Common myeloid progenitor, CD34-positive (primary cell): ENCODE results near the gene NSRP1. TPM values are rescaled to one million over a fixed set of nuclear protein-coding genes. Genes with fewer than 3 reads are reported as not detected.

Experiments used
- CTCF ChIA-PET: fragments of 350-600 bp; sonication (Branson Sonifier 250); formaldehyde crosslinking; loops from one replicate; lab custom pipeline; 2021; ENCODE audit warnings: antibody characterized with exemption; lab: Charles Lee
- POLR2A ChIA-PET: fragments of 350-600 bp; sonication (Branson Sonifier 250); formaldehyde crosslinking; loops from one replicate; lab custom pipeline; 2021; ENCODE audit warnings: antibody characterized with exemption; lab: Charles Lee
- DNase-seq, 3 donors: peaks; one replicate each; pipeline versions ENCODE4 v3.0.0 to v3.0.0-alpha.2; 2013
- H3K27ac ChIP-seq, 2 experiments: 1 replicate in 1 of 2; 2 replicates in 1 of 2; pipeline ENCODE4 v1.7.0; 2013; ENCODE audit warnings: inconsistent platforms in 2 of 2, low read length in 2 of 2, mild to moderate bottlenecking in 2 of 2, low read depth in 1 of 2, moderate library complexity in 1 of 2; ENCODE audit not compliant: severe bottlenecking in 2 of 2, insufficient read depth in 1 of 2, poor library complexity in 1 of 2
- H3K27me3 ChIP-seq, 5 experiments: replicated peaks in 2 of 5; 1 replicate in 3 of 5; 2 replicates in 2 of 5; pipeline versions ENCODE4 v1.6.1 to v1.7.0; 2013; ENCODE audit warnings: low read length in 4 of 5, mild to moderate bottlenecking in 2 of 5, moderate library complexity in 2 of 5, inconsistent platforms in 1 of 5; ENCODE audit not compliant: insufficient read depth in 5 of 5, control insufficient read depth in 4 of 5
- H3K36me3 ChIP-seq, 4 experiments: 1 replicate in 2 of 4; 2 replicates in 2 of 4; pipeline versions ENCODE4 v1.6.1 to v1.7.0; 2013; ENCODE audit warnings: low read length in 3 of 4, control low read depth in 1 of 4, mild to moderate bottlenecking in 1 of 4; ENCODE audit not compliant: control insufficient read depth in 4 of 4, insufficient read depth in 4 of 4
- H3K4me1 ChIP-seq, 4 experiments: 1 replicate in 3 of 4; 2 replicates in 1 of 4; pipeline versions ENCODE4 v1.6.1 to v1.7.1; 2013; ENCODE audit warnings: low read length in 3 of 4, mild to moderate bottlenecking in 3 of 4, control low read depth in 1 of 4, inconsistent platforms in 1 of 4, moderate library complexity in 1 of 4; ENCODE audit not compliant: control insufficient read depth in 4 of 4, insufficient read depth in 4 of 4; ENCODE audit errors: control extremely low read depth in 1 of 4
- H3K4me3 ChIP-seq, 7 experiments: 1 replicate in 4 of 7; 2 replicates in 3 of 7; pipeline versions ENCODE4 v1.5.1 to v1.7.0; 2013; ENCODE audit warnings: mild to moderate bottlenecking in 7 of 7, low read length in 6 of 7, moderate library complexity in 6 of 7, inconsistent platforms in 2 of 7, low read depth in 2 of 7, control low read depth in 1 of 7; ENCODE audit not compliant: insufficient read depth in 4 of 7, control insufficient read depth in 1 of 7; ENCODE audit errors: extremely low read depth in 1 of 7
- H3K9me3 ChIP-seq, 5 experiments: 1 replicate in 4 of 5; 2 replicates in 1 of 5; pipeline versions ENCODE4 v1.6.1 to v1.7.1; 2013; ENCODE audit warnings: low read length in 4 of 5, mild to moderate bottlenecking in 2 of 5, inconsistent platforms in 1 of 5, low read depth in 1 of 5, moderate library complexity in 1 of 5; ENCODE audit not compliant: control insufficient read depth in 4 of 5, insufficient read depth in 2 of 5; ENCODE audit errors: control extremely low read depth in 1 of 5
- WGBS: methylation state at CpG from one replicate; pipeline ENCODE4 v1.1.5; 2013; ENCODE audit not compliant: insufficient coverage; 5-methylcytosine and 5-hydroxymethylcytosine counted together
- polyA plus RNA-seq: library from polyadenylated mRNA; unstranded; fragments of 120-200 nt; gene quantifications from one replicate; pipeline ENCODE4 v1.2.1, GENCODE V29; 2013

The NSRP1 gene
- polyA plus RNA-seq, result 28.1 TPM

- WGBS, result under 1% methylated on average over 42 of the region's 47 CpGs
- Histone ChIP-seq H3K4me3 (peak within 1 kb of the TSS; percentile 87 to 100 (median 93)), H3K36me3 (peaks cover 0 to 10% (median 4%) of the 10 kb centered on the region in 4 experiments), H3K27me3 (no peaks in the 10 kb centered on the region), H3K27ac (peak within 1 kb of the TSS; percentile 99), H3K4me1 (peaks cover 5 to 18% (median 12%) of the 10 kb centered on the region in 4 experiments), H3K9me3 (no peaks in the 10 kb centered on the region)
- DNase-seq, result peak; percentile 94 to 96 (median 96)
- ChIA-PET POLR2A (interaction anchor here (1.2 to 1.8 kb wide), 2 partner anchors 9 to 12 kb away, joined by 3 to 7 read pairs; no protein-coding TSS in a partner anchor), CTCF (interaction anchor here (0.9 to 1.8 kb wide), 2 partner anchors 10 to 13 kb away, joined by 3 to 11 read pairs; no protein-coding TSS in a partner anchor)
These were observed at the start of gene NSRP1 for GRCh38 chr17:30116661-30117551. Gene NSRP1 (plus strand): TSS chr17:30116816. CDS start chr17:30116844, 28 bp downstream.

- Histone ChIP-seq H3K27me3 (peaks cover 0 to 2% (median 0%) of the 10 kb centered on the region in 5 experiments), H3K36me3 (no peaks in the 10 kb centered on the region), H3K27ac (no peak overlapping the region), H3K4me1 (no peaks in the 10 kb centered on the region), H3K4me3 (no peak overlapping the region), H3K9me3 (peaks cover 1 to 30% (median 10%) of the 10 kb centered on the region in 5 experiments)
- over 99% methylated on average over 13 of the region's 16 CpGs for WGBS
- ChIA-PET CTCF (interaction anchor here (1.1 kb wide), 2 partner anchors 20 to 37 kb away, joined by 3 read pairs; no protein-coding TSS in a partner anchor), POLR2A (no interaction called here)
- DNase-seq, result no peak
These were observed 48.2 kb upstream of the NSRP1 start for GRCh38 chr17:30068465-30068864.

- ChIA-PET POLR2A (interaction anchor here (0.6 kb wide), 1 partner anchor 125 kb away, joined by 4 read pairs; no protein-coding TSS in a partner anchor), CTCF (no interaction called here)
- Histone ChIP-seq H3K4me1 (no peaks in the 10 kb centered on the region), H3K9me3 (no peaks in the 10 kb centered on the region), H3K4me3 (no peak overlapping the region), H3K27me3 (peaks cover 0 to 6% (median 0%) of the 10 kb centered on the region in 5 experiments), H3K27ac (no peak overlapping the region), H3K36me3 (no peaks in the 10 kb centered on the region)
- 86% methylated on average over 1 of the region's 2 CpGs for WGBS
- DNase-seq, result no peak
These were observed 42.4 kb upstream of the NSRP1 start for GRCh38 chr17:30074254-30074653.

- ChIA-PET POLR2A (no interaction called here), CTCF (no interaction called here)
- Histone ChIP-seq H3K4me3 (no peak overlapping the region), H3K4me1 (no peaks in the 10 kb centered on the region), H3K27me3 (peaks cover 0 to 5% (median 0%) of the 10 kb centered on the region in 5 experiments), H3K9me3 (no peaks in the 10 kb centered on the region), H3K36me3 (no peaks in the 10 kb centered on the region), H3K27ac (no peak overlapping the region)
- WGBS, result no CpG with 5 or more reads among the region's 2 CpGs
- DNase-seq, result no peak
These were observed 41.9 kb upstream of the NSRP1 start for GRCh38 chr17:30074730-30075129.

GRCh38 chr17:30082773-30083172 lies 33.8 kb upstream of the NSRP1 start:
- ChIA-PET CTCF (no interaction called here), POLR2A (no interaction called here)
- 86% methylated on average over 3 of the region's 5 CpGs for WGBS
- Histone ChIP-seq H3K4me3 (no peak overlapping the region), H3K27me3 (peaks cover 0 to 7% (median 0%) of the 10 kb centered on the region in 5 experiments), H3K27ac (no peak overlapping the region), H3K36me3 (no peaks in the 10 kb centered on the region), H3K9me3 (no peaks in the 10 kb centered on the region), H3K4me1 (no peaks in the 10 kb centered on the region)
- no peak for DNase-seq

GRCh38 chr17:30084788-30085187 lies 31.8 kb upstream of the NSRP1 start:
- Histone ChIP-seq H3K4me3 (no peak overlapping the region), H3K27me3 (peaks cover 0 to 2% (median 0%) of the 10 kb centered on the region in 5 experiments), H3K27ac (no peak overlapping the region), H3K36me3 (no peaks in the 10 kb centered on the region), H3K4me1 (no peaks in the 10 kb centered on the region), H3K9me3 (no peaks in the 10 kb centered on the region)
- WGBS, result 63% methylated on average over 6 of the region's 6 CpGs
- CTCF ChIA-PET, result interaction anchor here (1.4 to 2.0 kb wide), 2 partner anchors 9 to 29 kb away, joined by 4 to 7 read pairs; no protein-coding TSS in a partner anchor
- DNase-seq, result no peak
- POLR2A ChIA-PET, result no interaction called here
